IMR-90 (cell line): ENCODE measurements around the gene ISOC2. TPM values are rescaled to one million over a fixed set of nuclear protein-coding genes. Genes with fewer than 3 reads are reported as not detected.

Experiments used
- ATAC-seq: fragments of 200-7000 bp; cut with Tn5 transposase; 2 replicates; pipeline ENCODE4 v1.9.1; 2020; ENCODE audit warnings: low read depth, mild to moderate bottlenecking, moderate library complexity
- BruUV-seq: library from RNA; stranded (reverse); fragments of 400-500 nt; replicated peaks from 2 replicates; lab custom pipeline; 2021; lab: Mats Ljungman, UMichigan
- CTCF ChIA-PET: fragments of 300-600 bp; formaldehyde crosslinking; extraction: SDS; loops from one replicate; lab custom pipeline; 2021; ENCODE audit warnings: antibody characterized with exemption; lab: Yijun Ruan, JAX
- POLR2A ChIA-PET: fragments of 300-600 bp; sonication (Branson Sonifier 250); formaldehyde crosslinking; loops from one replicate; lab custom pipeline; 2022; ENCODE audit warnings: antibody characterized with exemption; ENCODE audit not compliant: unreplicated experiment; lab: Charles Lee
- DNase-seq: peaks from one replicate; pipeline ENCODE4 v3.0.0; 2013
- H2AFZ ChIP-seq: replicated peaks from 2 replicates; pipeline ENCODE3; 2013; ENCODE audit warnings: low read length, mild to moderate bottlenecking; ENCODE audit not compliant: poor library complexity
- H2AK5ac ChIP-seq: 2 replicates; pipeline ENCODE4 v1.6.1; 2013; ENCODE audit warnings: low read depth, low read length, inconsistent platforms
- H2AK9ac ChIP-seq: replicated peaks from 2 replicates; pipeline ENCODE3; 2013; ENCODE audit warnings: mild to moderate bottlenecking, low read depth, low read length, moderate library complexity; ENCODE audit not compliant: poor library complexity
- H2BK120ac ChIP-seq: 2 replicates; pipeline ENCODE4 v1.6.1; 2013; ENCODE audit warnings: low read depth, low read length, inconsistent platforms
- H2BK15ac ChIP-seq: 3 replicates; pipeline ENCODE4 v1.6.1; 2013; ENCODE audit warnings: low read depth, low read length, inconsistent platforms
- H2BK20ac ChIP-seq: 2 replicates; pipeline ENCODE4 v1.6.1; 2013; ENCODE audit warnings: low read depth, mild to moderate bottlenecking, inconsistent platforms, low read length, moderate library complexity
- H2BK5ac ChIP-seq: 2 replicates; pipeline ENCODE4 v1.6.1; 2013; ENCODE audit warnings: mild to moderate bottlenecking, low read depth, low read length, inconsistent platforms; ENCODE audit not compliant: poor library complexity, severe bottlenecking
- H3K14ac ChIP-seq: replicated peaks from 2 replicates; pipeline ENCODE4 v1.6.1; 2013; ENCODE audit warnings: low read depth, low read length, inconsistent platforms
- H3K18ac ChIP-seq: 2 replicates; pipeline ENCODE4 v1.6.1; 2013; ENCODE audit warnings: low read depth, low read length, control low read depth
- H3K23ac ChIP-seq: 2 replicates; pipeline ENCODE4 v1.6.1; 2013; ENCODE audit warnings: low read depth, low read length, inconsistent platforms
- H3K27ac ChIP-seq: 2 replicates; pipeline ENCODE4 v1.5.1; 2013; ENCODE audit warnings: mild to moderate bottlenecking, control low read depth, low read length; ENCODE audit not compliant: insufficient read depth
- H3K27me3 ChIP-seq: 2 replicates; pipeline ENCODE4 v1.6.1; 2013; ENCODE audit warnings: low read length; ENCODE audit not compliant: control insufficient read depth, insufficient read depth
- H3K36me3 ChIP-seq: 2 replicates; pipeline ENCODE4 v1.6.1; 2013; ENCODE audit warnings: low read length, mixed read lengths; ENCODE audit not compliant: control insufficient read depth, insufficient read depth
- H3K4ac ChIP-seq: 2 replicates; pipeline ENCODE4 v1.6.1; 2013; ENCODE audit warnings: low read depth, low read length, inconsistent platforms
- H3K4me1 ChIP-seq: 2 replicates; pipeline ENCODE4 v1.6.1; 2013; ENCODE audit warnings: low read length, mixed read lengths; ENCODE audit not compliant: control insufficient read depth, insufficient read depth
- H3K4me2 ChIP-seq: 2 replicates; pipeline ENCODE4 v1.6.1; 2013; ENCODE audit warnings: low read depth, mild to moderate bottlenecking, control low read depth, low read length, moderate library complexity
- H3K4me3 ChIP-seq: 2 replicates; pipeline ENCODE4 v1.5.1; 2013; ENCODE audit warnings: low read depth, mild to moderate bottlenecking, control low read depth, low read length, moderate library complexity; ENCODE audit not compliant: insufficient read depth
- H3K56ac ChIP-seq: 2 replicates; pipeline ENCODE4 v1.6.1; 2013; ENCODE audit warnings: low read length, inconsistent platforms; ENCODE audit not compliant: insufficient read depth; ENCODE audit errors: extremely low read depth
- H3K79me1 ChIP-seq, 2 experiments: 2 replicates each; pipeline ENCODE4 v1.6.1; 2013; ENCODE audit warnings: low read length in 2 of 2, inconsistent platforms in 1 of 2, low read depth in 1 of 2
- H3K9ac ChIP-seq: 2 replicates; pipeline ENCODE4 v1.6.1; 2013; ENCODE audit warnings: low read depth, low read length, control low read depth
- H3K9me1 ChIP-seq: 2 replicates; pipeline ENCODE4 v1.6.1; 2013; ENCODE audit warnings: low read length, inconsistent platforms; ENCODE audit not compliant: insufficient read depth
- H3K9me3 ChIP-seq: 2 replicates; pipeline ENCODE4 v1.6.1; 2013; ENCODE audit warnings: low read length; ENCODE audit not compliant: control insufficient read depth, insufficient read depth
- H4K20me1 ChIP-seq: 2 replicates; pipeline ENCODE4 v1.6.1; 2013; ENCODE audit warnings: low read length, inconsistent platforms; ENCODE audit not compliant: insufficient read depth
- H4K5ac ChIP-seq: 2 replicates; pipeline ENCODE4 v1.6.1; 2013; ENCODE audit warnings: mild to moderate bottlenecking, low read depth, low read length, control low read depth
- H4K8ac ChIP-seq, 2 experiments: 2 replicates each; pipeline ENCODE4 v1.6.1; 2013; ENCODE audit warnings: low read depth in 2 of 2, low read length in 2 of 2, control low read depth in 1 of 2, inconsistent platforms in 1 of 2
- H4K91ac ChIP-seq: 2 replicates; pipeline ENCODE4 v1.6.1; 2013; ENCODE audit warnings: low read depth, low read length, inconsistent platforms; ENCODE audit not compliant: insufficient read depth
- BHLHE40 ChIP-seq: fragments of 150-350 bp; IDR thresholded peaks from 2 replicates; pipeline ENCODE4 v1.6.1; 2016; ENCODE audit warnings: mild to moderate bottlenecking, low read depth, low read length
- CEBPB ChIP-seq: IDR thresholded peaks from 2 replicates; pipeline ENCODE4 v1.6.1; 2012; ENCODE audit warnings: low read depth, low read length, improper control_type of control experiment
- CHD1 ChIP-seq: IDR thresholded peaks from 2 replicates; pipeline ENCODE4 v1.6.1; 2012; ENCODE audit warnings: low read depth, low read length, improper control_type of control experiment
- FOS ChIP-seq: fragments of 150-350 bp; IDR thresholded peaks from 2 replicates; pipeline ENCODE4 v1.6.1; 2016; ENCODE audit warnings: low read depth, low read length
- MAFK ChIP-seq: IDR thresholded peaks from 2 replicates; pipeline ENCODE4 v1.6.1; 2012; ENCODE audit warnings: low read depth, low read length, improper control_type of control experiment
- MAZ ChIP-seq: IDR thresholded peaks from 2 replicates; pipeline ENCODE4 v1.6.1; 2012; ENCODE audit warnings: low read depth, mild to moderate bottlenecking, low read length, improper control_type of control experiment, moderate library complexity, borderline replicate concordance
- MXI1 ChIP-seq: IDR thresholded peaks from 2 replicates; pipeline ENCODE4 v1.6.1; 2012; ENCODE audit warnings: low read depth, mild to moderate bottlenecking, low read length, moderate library complexity, borderline replicate concordance
- NFE2L2 ChIP-seq: fragments of 150-350 bp; IDR thresholded peaks from 2 replicates; pipeline ENCODE4 v1.6.1; 2016; ENCODE audit warnings: low read depth, mild to moderate bottlenecking, low read length
- POLR2A ChIP-seq: IDR thresholded peaks from 2 replicates; pipeline ENCODE4 v1.6.1; 2012; ENCODE audit warnings: mild to moderate bottlenecking, low read depth, low read length
- RAD21 ChIP-seq: IDR thresholded peaks from 2 replicates; pipeline ENCODE4 v1.6.1; 2012; ENCODE audit warnings: low read length, improper control_type of control experiment
- RCOR1 ChIP-seq: IDR thresholded peaks from 2 replicates; pipeline ENCODE4 v1.6.1; 2012; ENCODE audit warnings: mild to moderate bottlenecking, low read length, improper control_type of control experiment; ENCODE audit not compliant: insufficient replicate concordance
- RFX5 ChIP-seq: IDR thresholded peaks from 2 replicates; pipeline ENCODE4 v1.8.0; 2012; ENCODE audit warnings: low read depth, mild to moderate bottlenecking, low read length, moderate library complexity
- SMC3 ChIP-seq: fragments of 150-350 bp; IDR thresholded peaks from 2 replicates; pipeline ENCODE4 v1.6.1; 2016; ENCODE audit warnings: low read depth, mild to moderate bottlenecking, antibody characterized with exemption, low read length, moderate library complexity
- WGBS, 2 experiments: methylation state at CpG; one replicate each; pipeline versions ENCODE4 v1.1.5 to v1.1.7; 2013; ENCODE audit warnings: missing lambda C conversion rate in 2 of 2; ENCODE audit not compliant: insufficient read length in 1 of 2; ENCODE audit errors: extremely low coverage in 2 of 2; 5-methylcytosine and 5-hydroxymethylcytosine counted together
- dilution Hi-C: fragments of 300-500 bp; cut with HindIII; formaldehyde crosslinking; loops from one replicate; pipeline ENCODE4 v1.14.3; 2018; ENCODE audit warnings: low sequenced_read_pairs; ENCODE audit not compliant: unreplicated experiment
- in situ Hi-C: fragments of 300-500 bp; cut with MboI; formaldehyde crosslinking; loops from 3 replicates; pipeline ENCODE4 v1.14.3; 2019; ENCODE audit warnings: low sequenced_read_pairs, inconsistent platforms, mixed read lengths
- intact Hi-C: fragments of 100-400 bp; cut with micrococcal nuclease; formaldehyde crosslinking; loops from 2 replicates; pipeline ENCODE4 v1.10.0; 2022
- polyA plus RNA-seq, 3 experiments: library from polyadenylated mRNA; depleted of rRNA; stranded (reverse); fragments of >200 nt; gene quantifications; 2 replicates each; pipeline ENCODE4 v1.2.3, GENCODE V29; 2012; ENCODE audit warnings: low replicate concordance in 1 of 3
- total RNA-seq: library from RNA; depleted of rRNA; stranded (reverse); fragments of >200 nt; gene quantifications from 2 replicates; pipeline ENCODE4 v1.2.3, GENCODE V29; 2012
- TF ChIP-seq, protein P1 (sequence below): fragments of 150-350 bp; IDR thresholded peaks from 2 replicates; pipeline ENCODE4 v1.6.1; 2016; ENCODE audit warnings: low read depth, mild to moderate bottlenecking, low read length, moderate library complexity, borderline replicate concordance
- TF ChIP-seq, protein P2 (sequence below): fragments of 150-350 bp; IDR thresholded peaks from 2 replicates; pipeline ENCODE4 v1.6.1; 2017; ENCODE audit warnings: mild to moderate bottlenecking, antibody characterized with exemption, low read length, low read depth
- TF ChIP-seq, protein P3 (sequence below): conservative IDR thresholded peaks from 2 replicates; pipeline ENCODE4 v1.5.1; 2012; ENCODE audit warnings: mild to moderate bottlenecking, low read depth, low read length, improper control_type of control experiment

Gene ISOC2
- total and polyA plus RNA-seq, 2 of the 4 experiments (the other 2 are of a cell fraction) = 56.1 to 82.1 TPM

DNA sequence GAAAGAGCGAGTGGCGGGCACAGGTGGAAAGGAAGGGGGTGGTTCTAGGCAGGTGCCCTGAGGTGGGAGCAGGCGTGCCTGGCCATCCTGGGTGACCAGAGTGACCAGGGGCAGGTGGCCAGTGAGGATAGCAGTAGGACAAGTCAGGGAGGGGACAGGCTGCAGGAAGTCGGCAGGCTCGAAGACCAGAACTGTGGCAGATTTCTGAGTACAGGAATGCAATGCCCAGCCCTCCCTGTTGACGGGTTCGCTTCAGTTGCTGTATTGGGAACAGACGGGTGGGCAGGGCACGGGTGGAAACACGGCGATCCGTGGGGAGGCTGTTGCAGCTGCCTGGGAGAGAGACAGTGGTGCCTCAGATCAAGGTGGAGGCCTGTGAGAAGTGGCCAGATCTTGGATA lies 16.9 kb upstream of the ISOC2 start:
- WGBS, 2 experiments = 81% methylated on average over 10 of the region's 12 CpGs; no CpG with 5 or more reads in 1 of the 2 experiments
- Histone ChIP-seq H2BK120ac (no peak overlapping the region), H3K56ac (no peak overlapping the region), H3K4me2 (no peak overlapping the region), H3K23ac (no peak overlapping the region), H3K27ac (no peak overlapping the region), H3K9me3 (no peaks in the 10 kb centered on the region), H3K14ac (no peak overlapping the region), H2BK20ac (no peak overlapping the region), H3K36me3 (peaks cover 9% of the 10 kb centered on the region; the same call in 1 of the 2 replicates), H4K91ac (no peak overlapping the region), H3K4ac (no peak overlapping the region), H3K4me3 (no peak overlapping the region), H2BK15ac (no peak overlapping the region), H4K5ac (no peak overlapping the region), H3K18ac (no peak overlapping the region), H2AK9ac (peak overlapping the region; percentile 65), H4K8ac (no peak overlapping the region), H2AFZ (no peak overlapping the region), H3K9me1 (peaks cover 18% of the 10 kb centered on the region), H3K27me3 (no peaks in the 10 kb centered on the region), H3K4me1 (peaks cover 9% of the 10 kb centered on the region), H3K9ac (no peak overlapping the region), H3K79me1 (peaks cover 14 to 36% of the 10 kb centered on the region in 2 experiments), H2BK5ac (no peak overlapping the region), H4K20me1 (no peaks in the 10 kb centered on the region; the same call in 1 of the 2 replicates), H2AK5ac (peak overlapping the region; percentile 16; the same call in 1 of the 2 replicates)
- TF ChIP-seq RFX5 = no peak
- no peak for TF ChIP-seq RAD21
- TF ChIP-seq SMC3 = no peak
- no peak for TF ChIP-seq POLR2A
- TF ChIP-seq CHD1 = no peak
- TF ChIP-seq MAZ = no peak
- TF ChIP-seq, protein P1, sequence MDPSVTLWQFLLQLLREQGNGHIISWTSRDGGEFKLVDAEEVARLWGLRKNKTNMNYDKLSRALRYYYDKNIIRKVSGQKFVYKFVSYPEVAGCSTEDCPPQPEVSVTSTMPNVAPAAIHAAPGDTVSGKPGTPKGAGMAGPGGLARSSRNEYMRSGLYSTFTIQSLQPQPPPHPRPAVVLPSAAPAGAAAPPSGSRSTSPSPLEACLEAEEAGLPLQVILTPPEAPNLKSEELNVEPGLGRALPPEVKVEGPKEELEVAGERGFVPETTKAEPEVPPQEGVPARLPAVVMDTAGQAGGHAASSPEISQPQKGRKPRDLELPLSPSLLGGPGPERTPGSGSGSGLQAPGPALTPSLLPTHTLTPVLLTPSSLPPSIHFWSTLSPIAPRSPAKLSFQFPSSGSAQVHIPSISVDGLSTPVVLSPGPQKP = no peak
- TF ChIP-seq, protein P2, sequence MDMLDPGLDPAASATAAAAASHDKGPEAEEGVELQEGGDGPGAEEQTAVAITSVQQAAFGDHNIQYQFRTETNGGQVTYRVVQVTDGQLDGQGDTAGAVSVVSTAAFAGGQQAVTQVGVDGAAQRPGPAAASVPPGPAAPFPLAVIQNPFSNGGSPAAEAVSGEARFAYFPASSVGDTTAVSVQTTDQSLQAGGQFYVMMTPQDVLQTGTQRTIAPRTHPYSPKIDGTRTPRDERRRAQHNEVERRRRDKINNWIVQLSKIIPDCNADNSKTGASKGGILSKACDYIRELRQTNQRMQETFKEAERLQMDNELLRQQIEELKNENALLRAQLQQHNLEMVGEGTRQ = no peak
- TF ChIP-seq, protein P3, sequence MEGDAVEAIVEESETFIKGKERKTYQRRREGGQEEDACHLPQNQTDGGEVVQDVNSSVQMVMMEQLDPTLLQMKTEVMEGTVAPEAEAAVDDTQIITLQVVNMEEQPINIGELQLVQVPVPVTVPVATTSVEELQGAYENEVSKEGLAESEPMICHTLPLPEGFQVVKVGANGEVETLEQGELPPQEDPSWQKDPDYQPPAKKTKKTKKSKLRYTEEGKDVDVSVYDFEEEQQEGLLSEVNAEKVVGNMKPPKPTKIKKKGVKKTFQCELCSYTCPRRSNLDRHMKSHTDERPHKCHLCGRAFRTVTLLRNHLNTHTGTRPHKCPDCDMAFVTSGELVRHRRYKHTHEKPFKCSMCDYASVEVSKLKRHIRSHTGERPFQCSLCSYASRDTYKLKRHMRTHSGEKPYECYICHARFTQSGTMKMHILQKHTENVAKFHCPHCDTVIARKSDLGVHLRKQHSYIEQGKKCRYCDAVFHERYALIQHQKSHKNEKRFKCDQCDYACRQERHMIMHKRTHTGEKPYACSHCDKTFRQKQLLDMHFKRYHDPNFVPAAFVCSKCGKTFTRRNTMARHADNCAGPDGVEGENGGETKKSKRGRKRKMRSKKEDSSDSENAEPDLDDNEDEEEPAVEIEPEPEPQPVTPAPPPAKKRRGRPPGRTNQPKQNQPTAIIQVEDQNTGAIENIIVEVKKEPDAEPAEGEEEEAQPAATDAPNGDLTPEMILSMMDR = no peak
- no peak for TF ChIP-seq RCOR1
- no peak for TF ChIP-seq MXI1
- no peak for TF ChIP-seq BHLHE40
- no peak for TF ChIP-seq CEBPB
- TF ChIP-seq FOS = no peak
- no peak for TF ChIP-seq NFE2L2
- TF ChIP-seq MAFK = no peak
- DNase-seq = no peak
- no TSS peak for BruUV-seq
- dilution Hi-C loops (no loop called here), in situ Hi-C loops (loop anchor here (25.0 kb wide), 1 partner anchor 1016 kb away; the partner anchor contains the start of genes CDC42EP5 and LENG9), intact Hi-C loops (no loop called here)
- ChIA-PET CTCF (no interaction called here), POLR2A (no interaction called here)
- no peak for ATAC-seq
